Pancreas (tissue), 10 donors: ENCODE measurements around the gene NRXN2. TPM values are rescaled to one million over a fixed set of nuclear protein-coding genes. Genes with fewer than 3 reads are reported as not detected.

Experiments used
- ATAC-seq, 4 donors: fragments of 200-7000 bp; cut with Tn5 transposase; one replicate each; pipeline versions ENCODE4 v1.8.0 to v1.9.1; 2020; ENCODE audit warnings: mild to moderate bottlenecking in 4 of 4, moderate library complexity in 4 of 4
- DNase-seq, 6 donors: peaks; one replicate each; pipeline ENCODE4 v3.0.0-alpha.2; 2020
- FAIRE-seq: peaks from 2 replicates; lab custom pipeline; 2012; peaks lifted over from hg19 to GRCh38; lab: Jason Lieb, UNC
- H3K27ac ChIP-seq, 4 donors: fragments of 200-600 bp; sonication (generic); 1 replicate in 3 of 4; 2 replicates in 1 of 4; pipeline versions ENCODE4 v1.5.0 to v1.8.0; 2020
- H3K27me3 ChIP-seq, 4 donors: fragments of 200-600 bp; one replicate each; pipeline ENCODE4 v1.8.0; 2021
- H3K36me3 ChIP-seq, 3 donors: fragments of 200-600 bp; sonication (generic) in 1 of 3; one replicate each; pipeline versions ENCODE4 v1.5.0 to v1.8.0; 2020 to 2021
- H3K4me1 ChIP-seq, 3 donors: fragments of 200-600 bp; one replicate each; pipeline ENCODE4 v1.8.0; 2021
- H3K4me3 ChIP-seq, 4 donors: fragments of 200-600 bp; sonication (generic) in 2 of 4; one replicate each; pipeline versions ENCODE4 v1.5.0 to v1.8.0; 2020 to 2021
- H3K9me3 ChIP-seq, 4 donors: fragments of 200-600 bp; one replicate each; pipeline ENCODE4 v1.8.0; 2021
- CTCF ChIP-seq, 4 donors: fragments of 200-600 bp; sonication (generic) in 3 of 4; IDR thresholded peaks; one replicate each; pipeline versions ENCODE4 v1.5.0 to v1.8.0; 2021; ENCODE audit warnings: antibody characterized with exemption in 4 of 4
- WGBS, 2 donors: extraction: QIAGEN DNeasy Blood & Tissue Kit; methylation state at CpG; one replicate each; pipeline ENCODE4 v1.1.7; 2013; 5-methylcytosine and 5-hydroxymethylcytosine counted together
- intact Hi-C, 3 donors: fragments of 100-400 bp; cut with DNase I; formaldehyde crosslinking; loops; one replicate each; pipeline versions ENCODE4 v1.11.1 to v1.14.2; 2022
- polyA plus RNA-seq, 2 donors: library from polyadenylated mRNA; stranded (reverse); fragments of 200-250 nt; gene quantifications; one replicate each; pipeline ENCODE4 v1.2.3, GENCODE V29; 2013
- total RNA-seq, 6 donors: library from RNA; stranded (reverse); fragmentation: NEBNext Ultra II Directional in 4 of 6; extraction: Animal tissue kit (Norgen Biotek cat#: 25700) in 4 of 6; gene quantifications; one replicate each; pipeline versions ENCODE4 v1.2.1 to v1.2.4, GENCODE V29; 2021 to 2023
- donor health status: healthy with polysubstance abuse.
- donor health status: DM: no; HTN: no; CAD: no; lungs with moderate emphysema.
- donor health status: DM: no; HTN: no; CAD: no.
- donor health status: control.
- donor health status: control.
- donor health status: Bipolar disorder and iron deficiency.
- donor health status: DM: yes; HTN: yes; CAD: no.
- donor health status: DM: no; HTN: no; CAD: no.
- donor health status: DM: no; HTN: no; CAD: no.
- donor health status: DM: yes; HTN: yes; CAD: no.

The NRXN2 gene
- total and polyA plus RNA-seq, 8 donors: 0.69 to 10.8 (median 2.1) TPM

- Histone ChIP-seq H3K36me3 (no peaks in the 10 kb centered on the region), H3K27me3 (no peaks in the 10 kb centered on the region), H3K4me3 (no peak overlapping the region), H3K9me3 (no peaks in the 10 kb centered on the region), H3K4me1 (no peaks in the 10 kb centered on the region), H3K27ac (no peak overlapping the region)
- DNase-seq (no peak), FAIRE-seq (no peak), ATAC-seq (peak in 3 of 4 donors; percentile 78 to 86 (median 81))
- no peak for TF ChIP-seq CTCF (IDR thresholded peaks at IDR 0.05)
- intact Hi-C loops: no loop called here
- WGBS, 2 donors: 58 to 78% methylated on average over 19 of the region's 19 CpGs
These were observed 47.3 kb downstream of the NRXN2 start for GRCh38 chr11:64675450-64676260.

- no peak for TF ChIP-seq CTCF (IDR thresholded peaks at IDR 0.05)
- H3K4me3 ChIP-seq: no peak overlapping the region
- H3K36me3 ChIP-seq: no peaks in the 10 kb centered on the region
- 79 to 83% methylated on average over 2 of the region's 2 CpGs for WGBS, 2 donors
- no peak for ATAC-seq
- intact Hi-C loops: no loop called here
- no peaks in the 10 kb centered on the region for H3K9me3 ChIP-seq
- no peaks in the 10 kb centered on the region for H3K4me1 ChIP-seq
- no peak overlapping the region for H3K27ac ChIP-seq
- no peak for FAIRE-seq
- no peak for DNase-seq
- H3K27me3 ChIP-seq: no peaks in the 10 kb centered on the region
These were observed 48.2 kb downstream of the NRXN2 start for GRCh38 chr11:64674774-64675173.

- no peak for DNase-seq
- Histone ChIP-seq H3K36me3 (no peaks in the 10 kb centered on the region), H3K4me3 (no peak overlapping the region), H3K4me1 (no peaks in the 10 kb centered on the region), H3K9me3 (no peaks in the 10 kb centered on the region), H3K27me3 (no peaks in the 10 kb centered on the region), H3K27ac (no peak overlapping the region)
- ATAC-seq: peak in 1 of 4 donors; percentile 63
- no peak for FAIRE-seq
- TF ChIP-seq CTCF (IDR thresholded peaks at IDR 0.05): no peak
- intact Hi-C loops: no loop called here
- 26 to 46% methylated on average over 1 of the region's 1 CpG for WGBS, 2 donors
These were observed 49.7 kb downstream of the NRXN2 start for GRCh38 chr11:64673279-64673678.

GRCh38 chr11:64672875-64673274, 50.1 kb downstream of the NRXN2 start:
- intact Hi-C loops: no loop called here
- no peak overlapping the region for H3K27ac ChIP-seq
- FAIRE-seq (no peak), ATAC-seq (no peak), DNase-seq (no peak)
- no peaks in the 10 kb centered on the region for H3K27me3 ChIP-seq
- no peak for TF ChIP-seq CTCF (IDR thresholded peaks at IDR 0.05)
- 74 to 79% methylated on average over 2 of the region's 2 CpGs for WGBS, 2 donors
- no peaks in the 10 kb centered on the region for H3K4me1 ChIP-seq
- H3K36me3 ChIP-seq: no peaks in the 10 kb centered on the region
- H3K9me3 ChIP-seq: no peaks in the 10 kb centered on the region
- H3K4me3 ChIP-seq: no peak overlapping the region

GRCh38 chr11:64670975-64671374, 52.0 kb downstream of the NRXN2 start:
- Histone ChIP-seq H3K4me1 (no peaks in the 10 kb centered on the region), H3K36me3 (no peaks in the 10 kb centered on the region), H3K27me3 (no peaks in the 10 kb centered on the region), H3K9me3 (no peaks in the 10 kb centered on the region), H3K4me3 (no peak overlapping the region), H3K27ac (no peak overlapping the region)
- FAIRE-seq (no peak), DNase-seq (no peak), ATAC-seq (peak in 1 of 4 donors; percentile 13)
- TF ChIP-seq CTCF (IDR thresholded peaks at IDR 0.05): no peak
- intact Hi-C loops: no loop called here
- WGBS, 2 donors: 37 to 52% methylated on average over 3 of the region's 3 CpGs
